Breast epithelium (tissue), 3 donors: ENCODE results near the gene TRPV2.

ENCODE experiments used
- POLR2A ChIP-seq: fragments of 450-650 bp; IDR thresholded peaks from one replicate; pipeline ENCODE4 v1.6.1; 2016; ENCODE audit warnings: antibody characterized with exemption, mild to moderate bottlenecking, moderate library complexity
- POLR2AphosphoS5 ChIP-seq, 3 donors: sonication (generic); formaldehyde crosslinking; IDR thresholded peaks; one replicate each; pipeline ENCODE4 v1.6.1; 2017; ENCODE audit warnings: antibody characterized with exemption in 3 of 3
- TF ChIP-seq, protein P1 (sequence below), 3 donors: fragments of 450-650 bp; IDR thresholded peaks; one replicate each; pipeline ENCODE4 v1.5.1; 2016 to 2017; ENCODE audit warnings: antibody characterized with exemption in 3 of 3, mild to moderate bottlenecking in 3 of 3, moderate library complexity in 3 of 3

DNA sequence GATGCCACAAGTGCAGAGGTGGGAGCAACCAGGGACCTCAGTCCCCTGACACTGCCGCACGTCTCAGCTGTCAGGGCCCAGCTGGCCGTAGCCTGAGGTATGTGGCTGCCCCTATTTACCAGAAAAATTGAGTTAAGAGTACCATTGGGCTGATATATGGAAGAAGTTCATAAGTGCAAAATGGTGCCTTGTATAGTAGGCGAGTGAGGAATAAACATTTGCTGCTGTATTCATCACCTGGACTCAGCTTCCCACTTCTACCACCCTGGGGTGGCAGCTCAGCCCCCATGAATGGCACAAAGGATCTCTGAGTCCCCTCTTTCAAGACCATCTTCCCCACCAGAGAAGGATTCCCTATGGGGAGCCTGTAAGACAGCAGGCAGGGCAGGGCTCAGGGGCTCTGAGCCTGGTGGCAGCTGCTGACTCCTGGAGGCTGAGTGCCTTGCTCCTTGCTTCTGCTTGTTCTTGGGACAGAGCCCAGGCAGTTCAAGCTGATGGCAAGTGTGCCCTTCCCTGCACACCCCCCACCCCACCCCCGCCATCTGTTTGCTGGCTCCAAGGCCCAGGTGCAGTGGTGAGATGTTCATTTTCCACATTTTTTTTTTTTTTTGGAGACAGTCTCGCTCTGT is 29.0 kb downstream of the TRPV2 start:
- TF ChIP-seq POLR2A (no peak), POLR2AphosphoS5 (IDR thresholded peaks at IDR 0.05) (no peak)
- TF ChIP-seq, protein P1, sequence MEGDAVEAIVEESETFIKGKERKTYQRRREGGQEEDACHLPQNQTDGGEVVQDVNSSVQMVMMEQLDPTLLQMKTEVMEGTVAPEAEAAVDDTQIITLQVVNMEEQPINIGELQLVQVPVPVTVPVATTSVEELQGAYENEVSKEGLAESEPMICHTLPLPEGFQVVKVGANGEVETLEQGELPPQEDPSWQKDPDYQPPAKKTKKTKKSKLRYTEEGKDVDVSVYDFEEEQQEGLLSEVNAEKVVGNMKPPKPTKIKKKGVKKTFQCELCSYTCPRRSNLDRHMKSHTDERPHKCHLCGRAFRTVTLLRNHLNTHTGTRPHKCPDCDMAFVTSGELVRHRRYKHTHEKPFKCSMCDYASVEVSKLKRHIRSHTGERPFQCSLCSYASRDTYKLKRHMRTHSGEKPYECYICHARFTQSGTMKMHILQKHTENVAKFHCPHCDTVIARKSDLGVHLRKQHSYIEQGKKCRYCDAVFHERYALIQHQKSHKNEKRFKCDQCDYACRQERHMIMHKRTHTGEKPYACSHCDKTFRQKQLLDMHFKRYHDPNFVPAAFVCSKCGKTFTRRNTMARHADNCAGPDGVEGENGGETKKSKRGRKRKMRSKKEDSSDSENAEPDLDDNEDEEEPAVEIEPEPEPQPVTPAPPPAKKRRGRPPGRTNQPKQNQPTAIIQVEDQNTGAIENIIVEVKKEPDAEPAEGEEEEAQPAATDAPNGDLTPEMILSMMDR (IDR thresholded peaks at IDR 0.05), result no peak
